Brain microvascular endothelial cell (primary cell): ENCODE results near the gene C1orf159.
A peak's percentile ranks its signal among the peaks of the same experiment; 100 is the strongest.

Source experiments
- DNase-seq: peaks from one replicate; pipeline ENCODE4 v3.0.0-alpha.2; 2020
- H3K27ac ChIP-seq: fragments of 250-450 bp; sonication (Bioruptor Pico); 2 replicates; pipeline ENCODE4 v1.5.1; 2020; ENCODE audit warnings: mild to moderate bottlenecking, moderate library complexity
- H3K27me3 ChIP-seq: fragments of 250-450 bp; sonication (Bioruptor Pico); replicated peaks from 2 replicates; pipeline ENCODE4 v1.5.1; 2020; ENCODE audit warnings: mild to moderate bottlenecking
- H3K36me3 ChIP-seq: fragments of 250-450 bp; sonication (Bioruptor Pico); replicated peaks from 2 replicates; pipeline ENCODE4 v1.5.1; 2020; ENCODE audit warnings: mild to moderate bottlenecking
- H3K4me3 ChIP-seq: 2 replicates; pipeline ENCODE4 v1.5.1; 2011; ENCODE audit warnings: low read depth, mild to moderate bottlenecking, control low read depth, low read length, moderate library complexity
- CTCF ChIP-seq: IDR thresholded peaks from 2 replicates; pipeline ENCODE4 v1.5.1; 2011; ENCODE audit warnings: low read depth, mild to moderate bottlenecking, moderate library complexity, low read length, control low read depth, inconsistent platforms; ENCODE audit errors: missing control alignments
- in situ Hi-C: cut with HindIII; loops from 2 replicates; pipeline ENCODE4 v1.10.0; 2017; ENCODE audit warnings: low sequenced_read_pairs, low pct_ligation_motif_present

The C1orf159 gene

GRCh38 chr1:1118011-1118875 lies 2.4 kb upstream of the C1orf159 start:
- TF ChIP-seq CTCF, result no peak
- Histone ChIP-seq H3K4me3 (no peak overlapping the region), H3K36me3 (no peaks in the 10 kb centered on the region), H3K27ac (no peak overlapping the region), H3K27me3 (no peaks in the 10 kb centered on the region)
- in situ Hi-C loops, result no loop called here
- DNase-seq, result no peak

- H3K4me3 ChIP-seq, result no peak overlapping the region
- H3K27me3 ChIP-seq, result no peaks in the 10 kb centered on the region
- in situ Hi-C loops, result no loop called here
- TF ChIP-seq CTCF, result no peak
- no peak for DNase-seq
- no peaks in the 10 kb centered on the region for H3K36me3 ChIP-seq
- H3K27ac ChIP-seq, result no peak overlapping the region
Measured at GRCh38 chr1:1117469-1117831, 1.6 kb upstream of the C1orf159 start.

- in situ Hi-C loops, result no loop called here
- H3K36me3 ChIP-seq, result no peaks in the 10 kb centered on the region
- TF ChIP-seq CTCF, result no peak
- no peak overlapping the region for H3K27ac ChIP-seq
- H3K4me3 ChIP-seq, result peak overlapping the region; percentile 55
- DNase-seq, result no peak
- no peaks in the 10 kb centered on the region for H3K27me3 ChIP-seq
Measured at GRCh38 chr1:1116701-1117468, 996 bp upstream of the C1orf159 start.

GRCh38 chr1:1115136-1115785 lies 628 bp downstream of the C1orf159 start:
- TF ChIP-seq CTCF, result no peak
- Histone ChIP-seq H3K27me3 (no peaks in the 10 kb centered on the region), H3K4me3 (peak overlapping the region; percentile 75), H3K36me3 (no peaks in the 10 kb centered on the region), H3K27ac (no peak overlapping the region)
- no peak for DNase-seq
- in situ Hi-C loops, result no loop called here

- Histone ChIP-seq H3K36me3 (no peaks in the 10 kb centered on the region), H3K4me3 (no peak overlapping the region), H3K27me3 (no peaks in the 10 kb centered on the region), H3K27ac (no peak overlapping the region)
- DNase-seq, result no peak
- in situ Hi-C loops, result no loop called here
- TF ChIP-seq CTCF, result no peak
Measured at GRCh38 chr1:1114431-1114830, 1.5 kb downstream of the C1orf159 start.
